CD14-positive monocyte (primary cell): ENCODE results near the gene ENTREP1. TPM values are rescaled to one million over a fixed set of nuclear protein-coding genes. Genes with fewer than 3 reads are reported as not detected.

Source experiments
- DNase-seq, 3 donors: peaks; one replicate each; pipeline ENCODE4 v3.0.0-alpha.2; 2011 to 2022
- H2AFZ ChIP-seq: 2 replicates; pipeline ENCODE4 v1.6.0; 2012; ENCODE audit warnings: mild to moderate bottlenecking, low read depth, low read length, inconsistent platforms; ENCODE audit not compliant: insufficient read depth, poor library complexity, severe bottlenecking
- H3K27ac ChIP-seq, 2 donors: 1 replicate in 1 of 2; 2 replicates in 1 of 2; pipeline ENCODE4 v1.5.1; 2012 to 2013; ENCODE audit warnings: low read length in 2 of 2, control low read depth in 1 of 2, inconsistent platforms in 1 of 2, low read depth in 1 of 2, mild to moderate bottlenecking in 1 of 2
- H3K27me3 ChIP-seq, 2 donors: one replicate each; pipeline versions ENCODE4 v1.6.0 to v1.6.1; 2011 to 2013; ENCODE audit warnings: low read length in 2 of 2; ENCODE audit not compliant: control insufficient read depth in 2 of 2, insufficient read depth in 2 of 2
- H3K36me3 ChIP-seq, 2 donors: replicated peaks in 1 of 2; 1 replicate in 1 of 2; 2 replicates in 1 of 2; pipeline versions ENCODE4 v1.5.1 to v1.6.1; 2012 to 2013; ENCODE audit warnings: low read length in 2 of 2, control low read depth in 1 of 2, inconsistent platforms in 1 of 2, mild to moderate bottlenecking in 1 of 2; ENCODE audit not compliant: insufficient read depth in 2 of 2, control insufficient read depth in 1 of 2
- H3K4me1 ChIP-seq, 2 donors: 1 replicate in 1 of 2; 2 replicates in 1 of 2; pipeline versions ENCODE4 v1.5.1 to v1.6.1; 2012 to 2013; ENCODE audit warnings: low read length in 2 of 2, control low read depth in 1 of 2, inconsistent platforms in 1 of 2, mild to moderate bottlenecking in 1 of 2, moderate library complexity in 1 of 2; ENCODE audit not compliant: insufficient read depth in 2 of 2, control insufficient read depth in 1 of 2
- H3K4me2 ChIP-seq: replicated peaks from 2 replicates; pipeline ENCODE3; 2012; ENCODE audit warnings: low read length, moderate library complexity, mild to moderate bottlenecking; ENCODE audit not compliant: poor library complexity, severe bottlenecking; ENCODE audit errors: extremely low read depth
- H3K4me3 ChIP-seq, 3 experiments: fragments of 200-600 bp in 1 of 3; sonication (generic) in 1 of 3; replicated peaks in 1 of 3; 1 replicate in 2 of 3; 2 replicates in 1 of 3; pipeline ENCODE4 v1.5.1; 2011 to 2013; ENCODE audit warnings: low read length in 3 of 3, mild to moderate bottlenecking in 3 of 3, control low read depth in 2 of 3, low read depth in 2 of 3, inconsistent platforms in 1 of 3, moderate library complexity in 1 of 3
- H3K79me2 ChIP-seq: 2 replicates; pipeline ENCODE4 v1.6.0; 2012; ENCODE audit warnings: mild to moderate bottlenecking, control low read depth, inconsistent platforms, low read length, moderate library complexity; ENCODE audit not compliant: insufficient read depth
- H3K9ac ChIP-seq: 2 replicates; pipeline ENCODE4 v1.6.0; 2017; ENCODE audit warnings: low read length, mild to moderate bottlenecking; ENCODE audit not compliant: insufficient read depth, poor library complexity, severe bottlenecking
- H3K9me3 ChIP-seq, 2 donors: replicated peaks in 1 of 2; 1 replicate in 1 of 2; 2 replicates in 1 of 2; pipeline versions ENCODE4 v1.5.1 to v1.6.1; 2012 to 2013; ENCODE audit warnings: low read length in 2 of 2, control low read depth in 1 of 2; ENCODE audit not compliant: control insufficient read depth in 1 of 2, insufficient read depth in 1 of 2
- H4K20me1 ChIP-seq: 2 replicates; pipeline ENCODE4 v1.6.0; 2012; ENCODE audit warnings: mild to moderate bottlenecking, low read length, control low read depth, moderate library complexity; ENCODE audit not compliant: insufficient read depth
- H3K27ac Mint-ChIP-seq, 7 donors: one replicate each; pipeline ENCODE4 v1.8.0; 2020; ENCODE audit warnings: mild to moderate bottlenecking in 7 of 7, mixed read lengths in 7 of 7, moderate library complexity in 6 of 7, inconsistent platforms in 2 of 7
- H3K27me3 Mint-ChIP-seq, 3 donors: one replicate each; pipeline ENCODE4 v1.8.0; 2021 to 2022; ENCODE audit warnings: low read depth in 3 of 3, mild to moderate bottlenecking in 3 of 3, mixed read lengths in 3 of 3, moderate library complexity in 3 of 3, inconsistent platforms in 1 of 3
- H3K36me3 Mint-ChIP-seq, 2 donors: one replicate each; pipeline ENCODE4 v1.8.0; 2020; ENCODE audit warnings: mixed read lengths in 2 of 2, inconsistent platforms in 1 of 2, mild to moderate bottlenecking in 1 of 2
- H3K4me1 Mint-ChIP-seq: one replicate; pipeline ENCODE4 v1.8.0; 2020; ENCODE audit warnings: mild to moderate bottlenecking, mixed read lengths
- H3K4me3 Mint-ChIP-seq, 2 donors: one replicate each; pipeline ENCODE4 v1.8.0; 2020; ENCODE audit warnings: mild to moderate bottlenecking in 2 of 2, mixed read lengths in 2 of 2, moderate library complexity in 1 of 2
- H3K9me3 Mint-ChIP-seq, 7 donors: one replicate each; pipeline ENCODE4 v1.8.0; 2020 to 2022; ENCODE audit warnings: mixed read lengths in 7 of 7, mild to moderate bottlenecking in 6 of 7, moderate library complexity in 6 of 7, inconsistent platforms in 2 of 7
- CTCF ChIP-seq: fragments of 200-600 bp; IDR thresholded peaks from one replicate; pipeline ENCODE4 v1.8.0; 2022; ENCODE audit warnings: antibody characterized with exemption, mild to moderate bottlenecking
- WGBS: methylation state at CpG from one replicate; pipeline ENCODE4 v1.1.5; 2013; ENCODE audit warnings: missing lambda C conversion rate; ENCODE audit not compliant: insufficient coverage; 5-methylcytosine and 5-hydroxymethylcytosine counted together
- intact Hi-C, 2 donors: fragments of 100-400 bp; cut with micrococcal nuclease; formaldehyde crosslinking; loops; one replicate each; pipeline versions ENCODE4 v1.15.0 to v1.15.1; 2023
- polyA plus RNA-seq, 3 donors: library from polyadenylated mRNA; depleted of rRNA in 1 of 3; unstranded in 2 of 3; stranded (reverse) in 1 of 3; fragments of 300-500 nt in 2 of 3; fragments of >200 nt in 1 of 3; fragmentation: Illumina TruSeq in 2 of 3; gene quantifications; 1 replicate in 2 of 3; 2 replicates in 1 of 3; pipeline ENCODE4 v1.2.3, GENCODE V29; 2012 to 2021

ENTREP1 gene
- polyA plus RNA-seq, 3 donors = not detected

- H3K27me3 Mint-ChIP-seq = peaks cover 0 to 6% (median 2%) of the 10 kb centered on the region in 3 donors
- H4K20me1 ChIP-seq = no peaks in the 10 kb centered on the region
- H3K79me2 ChIP-seq = no peaks in the 10 kb centered on the region
- H3K4me2 ChIP-seq = no peak overlapping the region
- no peaks in the 10 kb centered on the region for H3K36me3 ChIP-seq
- H3K27ac ChIP-seq = no peak overlapping the region
- H3K36me3 Mint-ChIP-seq = no peaks in the 10 kb centered on the region
- H3K9me3 ChIP-seq = no peaks in the 10 kb centered on the region
- H2AFZ ChIP-seq = no peak overlapping the region
- H3K27ac Mint-ChIP-seq = no peak overlapping the region
- H3K27me3 ChIP-seq = no peaks in the 10 kb centered on the region
- H3K9ac ChIP-seq = no peak overlapping the region
- peaks cover 0 to 6% (median 3%) of the 10 kb centered on the region in 7 donors for H3K9me3 Mint-ChIP-seq
- H3K4me1 ChIP-seq = no peaks in the 10 kb centered on the region
- no peak for TF ChIP-seq CTCF
- no peak overlapping the region for H3K4me3 ChIP-seq
- intact Hi-C loops = no loop called here
- no peaks in the 10 kb centered on the region for H3K4me1 Mint-ChIP-seq
- H3K4me3 Mint-ChIP-seq = no peak overlapping the region
- WGBS = 89% methylated on average over 1 of the region's 4 CpGs
- DNase-seq = no peak
Observed at GRCh38 chr9:69389437-69389995, 64.5 kb downstream of the ENTREP1 start.

- DNase-seq = no peak
- no peaks in the 10 kb centered on the region for H3K36me3 Mint-ChIP-seq
- no peaks in the 10 kb centered on the region for H3K4me1 Mint-ChIP-seq
- H3K27me3 Mint-ChIP-seq = peaks cover 0 to 8% (median 2%) of the 10 kb centered on the region in 3 donors
- peaks cover 0 to 7% (median 3%) of the 10 kb centered on the region in 7 donors for H3K9me3 Mint-ChIP-seq
- Histone ChIP-seq H3K9ac (no peak overlapping the region), H3K4me3 (no peak overlapping the region), H3K4me1 (no peaks in the 10 kb centered on the region), H4K20me1 (no peaks in the 10 kb centered on the region), H3K27me3 (no peaks in the 10 kb centered on the region), H3K4me2 (no peak overlapping the region), H3K36me3 (no peaks in the 10 kb centered on the region), H3K9me3 (no peaks in the 10 kb centered on the region), H3K79me2 (no peaks in the 10 kb centered on the region), H2AFZ (no peak overlapping the region), H3K27ac (no peak overlapping the region)
- intact Hi-C loops = no loop called here
- 97% methylated on average over 11 of the region's 11 CpGs for WGBS
- no peak for TF ChIP-seq CTCF
- H3K27ac Mint-ChIP-seq = no peak overlapping the region
- H3K4me3 Mint-ChIP-seq = no peak overlapping the region
Observed at GRCh38 chr9:69391487-69391886, 66.5 kb downstream of the ENTREP1 start.
